CD14-positive monocyte (primary cell): ENCODE data around the gene RAB17. TPM values are rescaled to one million over a fixed set of nuclear protein-coding genes. Genes with fewer than 3 reads are reported as not detected.

ENCODE experiments used
- DNase-seq, 3 donors: peaks; one replicate each; pipeline ENCODE4 v3.0.0-alpha.2; 2011 to 2022
- H2AFZ ChIP-seq: 2 replicates; pipeline ENCODE4 v1.6.0; 2012; ENCODE audit warnings: mild to moderate bottlenecking, low read depth, low read length, inconsistent platforms; ENCODE audit not compliant: insufficient read depth, poor library complexity, severe bottlenecking
- H3K27ac ChIP-seq, 2 donors: 1 replicate in 1 of 2; 2 replicates in 1 of 2; pipeline ENCODE4 v1.5.1; 2012 to 2013; ENCODE audit warnings: low read length in 2 of 2, control low read depth in 1 of 2, inconsistent platforms in 1 of 2, low read depth in 1 of 2, mild to moderate bottlenecking in 1 of 2
- H3K27me3 ChIP-seq, 2 donors: one replicate each; pipeline versions ENCODE4 v1.6.0 to v1.6.1; 2011 to 2013; ENCODE audit warnings: low read length in 2 of 2; ENCODE audit not compliant: control insufficient read depth in 2 of 2, insufficient read depth in 2 of 2
- H3K36me3 ChIP-seq, 2 donors: replicated peaks in 1 of 2; 1 replicate in 1 of 2; 2 replicates in 1 of 2; pipeline versions ENCODE4 v1.5.1 to v1.6.1; 2012 to 2013; ENCODE audit warnings: low read length in 2 of 2, control low read depth in 1 of 2, inconsistent platforms in 1 of 2, mild to moderate bottlenecking in 1 of 2; ENCODE audit not compliant: insufficient read depth in 2 of 2, control insufficient read depth in 1 of 2
- H3K4me1 ChIP-seq, 2 donors: 1 replicate in 1 of 2; 2 replicates in 1 of 2; pipeline versions ENCODE4 v1.5.1 to v1.6.1; 2012 to 2013; ENCODE audit warnings: low read length in 2 of 2, control low read depth in 1 of 2, inconsistent platforms in 1 of 2, mild to moderate bottlenecking in 1 of 2, moderate library complexity in 1 of 2; ENCODE audit not compliant: insufficient read depth in 2 of 2, control insufficient read depth in 1 of 2
- H3K4me2 ChIP-seq: replicated peaks from 2 replicates; pipeline ENCODE3; 2012; ENCODE audit warnings: low read length, moderate library complexity, mild to moderate bottlenecking; ENCODE audit not compliant: poor library complexity, severe bottlenecking; ENCODE audit errors: extremely low read depth
- H3K4me3 ChIP-seq, 3 experiments: fragments of 200-600 bp in 1 of 3; sonication (generic) in 1 of 3; replicated peaks in 1 of 3; 1 replicate in 2 of 3; 2 replicates in 1 of 3; pipeline ENCODE4 v1.5.1; 2011 to 2013; ENCODE audit warnings: low read length in 3 of 3, mild to moderate bottlenecking in 3 of 3, control low read depth in 2 of 3, low read depth in 2 of 3, inconsistent platforms in 1 of 3, moderate library complexity in 1 of 3
- H3K79me2 ChIP-seq: 2 replicates; pipeline ENCODE4 v1.6.0; 2012; ENCODE audit warnings: mild to moderate bottlenecking, control low read depth, inconsistent platforms, low read length, moderate library complexity; ENCODE audit not compliant: insufficient read depth
- H3K9ac ChIP-seq: 2 replicates; pipeline ENCODE4 v1.6.0; 2017; ENCODE audit warnings: low read length, mild to moderate bottlenecking; ENCODE audit not compliant: insufficient read depth, poor library complexity, severe bottlenecking
- H3K9me3 ChIP-seq, 2 donors: replicated peaks in 1 of 2; 1 replicate in 1 of 2; 2 replicates in 1 of 2; pipeline versions ENCODE4 v1.5.1 to v1.6.1; 2012 to 2013; ENCODE audit warnings: low read length in 2 of 2, control low read depth in 1 of 2; ENCODE audit not compliant: control insufficient read depth in 1 of 2, insufficient read depth in 1 of 2
- H4K20me1 ChIP-seq: 2 replicates; pipeline ENCODE4 v1.6.0; 2012; ENCODE audit warnings: mild to moderate bottlenecking, low read length, control low read depth, moderate library complexity; ENCODE audit not compliant: insufficient read depth
- H3K27ac Mint-ChIP-seq, 7 donors: one replicate each; pipeline ENCODE4 v1.8.0; 2020; ENCODE audit warnings: mild to moderate bottlenecking in 7 of 7, mixed read lengths in 7 of 7, moderate library complexity in 6 of 7, inconsistent platforms in 2 of 7
- H3K27me3 Mint-ChIP-seq, 3 donors: one replicate each; pipeline ENCODE4 v1.8.0; 2021 to 2022; ENCODE audit warnings: low read depth in 3 of 3, mild to moderate bottlenecking in 3 of 3, mixed read lengths in 3 of 3, moderate library complexity in 3 of 3, inconsistent platforms in 1 of 3
- H3K36me3 Mint-ChIP-seq, 2 donors: one replicate each; pipeline ENCODE4 v1.8.0; 2020; ENCODE audit warnings: mixed read lengths in 2 of 2, inconsistent platforms in 1 of 2, mild to moderate bottlenecking in 1 of 2
- H3K4me1 Mint-ChIP-seq: one replicate; pipeline ENCODE4 v1.8.0; 2020; ENCODE audit warnings: mild to moderate bottlenecking, mixed read lengths
- H3K4me3 Mint-ChIP-seq, 2 donors: one replicate each; pipeline ENCODE4 v1.8.0; 2020; ENCODE audit warnings: mild to moderate bottlenecking in 2 of 2, mixed read lengths in 2 of 2, moderate library complexity in 1 of 2
- H3K9me3 Mint-ChIP-seq, 7 donors: one replicate each; pipeline ENCODE4 v1.8.0; 2020 to 2022; ENCODE audit warnings: mixed read lengths in 7 of 7, mild to moderate bottlenecking in 6 of 7, moderate library complexity in 6 of 7, inconsistent platforms in 2 of 7
- CTCF ChIP-seq: fragments of 200-600 bp; IDR thresholded peaks from one replicate; pipeline ENCODE4 v1.8.0; 2022; ENCODE audit warnings: antibody characterized with exemption, mild to moderate bottlenecking
- WGBS: methylation state at CpG from one replicate; pipeline ENCODE4 v1.1.5; 2013; ENCODE audit warnings: missing lambda C conversion rate; ENCODE audit not compliant: insufficient coverage; 5-methylcytosine and 5-hydroxymethylcytosine counted together
- intact Hi-C, 2 donors: fragments of 100-400 bp; cut with micrococcal nuclease; formaldehyde crosslinking; loops; one replicate each; pipeline versions ENCODE4 v1.15.0 to v1.15.1; 2023
- polyA plus RNA-seq, 3 donors: library from polyadenylated mRNA; depleted of rRNA in 1 of 3; unstranded in 2 of 3; stranded (reverse) in 1 of 3; fragments of 300-500 nt in 2 of 3; fragments of >200 nt in 1 of 3; fragmentation: Illumina TruSeq in 2 of 3; gene quantifications; 1 replicate in 2 of 3; 2 replicates in 1 of 3; pipeline ENCODE4 v1.2.3, GENCODE V29; 2012 to 2021

RAB17 gene
- polyA plus RNA-seq, 3 donors: 0.13 to 0.35 TPM; not detected in 1

GRCh38 chr2:237628247-237629187, 38.0 kb upstream of the RAB17 start:
- no peak for DNase-seq
- Histone ChIP-seq H3K4me2 (peak overlapping the region; percentile 77), H3K36me3 (no peaks in the 10 kb centered on the region), H3K9ac (peak overlapping the region; percentile 61), H2AFZ (peak overlapping the region; percentile 69), H3K4me3 (peak overlapping the region; percentile 36 to 72 (median 57)), H4K20me1 (peaks cover 4% of the 10 kb centered on the region), H3K9me3 (no peaks in the 10 kb centered on the region), H3K27me3 (peaks cover 9 to 29% of the 10 kb centered on the region in 2 donors), H3K4me1 (peaks cover 43 to 48% of the 10 kb centered on the region in 2 donors), H3K79me2 (no peaks in the 10 kb centered on the region), H3K27ac (no peak overlapping the region)
- Mint-ChIP-seq H3K4me1 (peaks cover 55% of the 10 kb centered on the region), H3K27me3 (peaks cover 24 to 52% (median 41%) of the 10 kb centered on the region in 3 donors), H3K9me3 (peaks cover 0 to 6% (median 0%) of the 10 kb centered on the region in 7 donors), H3K27ac (peak overlapping the region in 6 of 7 donors; percentile 44 to 87 (median 80)), H3K4me3 (peak overlapping the region; percentile 88 to 90), H3K36me3 (peaks cover 21 to 35% of the 10 kb centered on the region in 2 donors)
- TF ChIP-seq CTCF: no peak
- 76% methylated on average over 7 of the region's 14 CpGs for WGBS
- intact Hi-C loops: loop anchor here in 1 of 2 donors (5.0 kb wide), 1 partner anchor 34 kb away; no protein-coding TSS in a partner anchor

- intact Hi-C loops: loop anchor here in 1 of 2 donors (5.0 kb wide), 1 partner anchor 35 kb away; no protein-coding TSS in a partner anchor
- peak in 2 of 3 donors; percentile 32 to 50 for DNase-seq
Measured at GRCh38 chr2:237627441-237628246, 37.1 kb upstream of the RAB17 start, which contains the start of gene LRRFIP1. TSS of gene LRRFIP1 (plus strand) at chr2:237627587. CDS start at chr2:237627645, 58 bp downstream.

More at GRCh38 chr2:237627441-237628246, 37.1 kb upstream of the RAB17 start, which contains the start of gene LRRFIP1:
- no peaks in the 10 kb centered on the region for H3K79me2 ChIP-seq
- peak within 1 kb of the TSS; percentile 77 for H3K4me2 ChIP-seq
- H2AFZ ChIP-seq: peak within 1 kb of the TSS; percentile 80
- peaks cover 21 to 31% of the 10 kb centered on the region in 2 donors for H3K36me3 Mint-ChIP-seq
- under 1% methylated on average over 108 of the region's 114 CpGs for WGBS
- H3K9ac ChIP-seq: peak within 1 kb of the TSS; percentile 61
- peak within 1 kb of the TSS; percentile 44 to 72 (median 57) for H3K4me3 ChIP-seq
- H3K9me3 Mint-ChIP-seq: peaks cover 0 to 6% (median 0%) of the 10 kb centered on the region in 7 donors
- no peak within 1 kb of the TSS for H3K27ac ChIP-seq
- no peak for TF ChIP-seq CTCF
- peak within 1 kb of the TSS; percentile 88 to 90 for H3K4me3 Mint-ChIP-seq
- no peaks in the 10 kb centered on the region for H3K36me3 ChIP-seq
- H3K4me1 Mint-ChIP-seq: peaks cover 57% of the 10 kb centered on the region
- H3K9me3 ChIP-seq: no peaks in the 10 kb centered on the region
- peaks cover 24 to 52% (median 41%) of the 10 kb centered on the region in 3 donors for H3K27me3 Mint-ChIP-seq
- peaks cover under 1% of the 10 kb centered on the region for H4K20me1 ChIP-seq
- H3K27ac Mint-ChIP-seq: peak within 1 kb of the TSS; percentile 44 to 98 (median 92)
- peaks cover 43 to 48% of the 10 kb centered on the region in 2 donors for H3K4me1 ChIP-seq
- H3K27me3 ChIP-seq: peaks cover 9 to 29% of the 10 kb centered on the region in 2 donors
